ENCODE data around the gene ZYX.

Gene ZYX

DNA sequence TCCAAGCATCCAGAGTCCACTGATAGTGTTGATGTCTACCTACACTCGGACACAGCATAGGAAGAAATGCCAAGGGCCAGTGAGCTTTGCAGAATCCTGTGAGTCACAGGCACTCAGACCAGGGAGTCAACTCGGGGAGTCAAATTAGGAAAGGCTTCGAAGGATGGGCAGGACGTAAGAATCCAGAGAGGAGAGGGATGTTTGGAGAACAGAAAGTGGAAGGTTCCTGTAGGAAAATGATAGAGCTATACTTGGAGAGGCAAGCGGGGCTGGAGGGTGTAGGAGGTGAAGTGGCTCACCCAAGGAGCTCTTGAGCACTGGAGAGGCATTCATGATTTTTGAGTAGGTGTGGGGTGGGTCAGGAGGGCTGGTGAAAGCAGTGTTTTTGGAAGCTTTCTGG lies 3.0 kb downstream of the ZYX start:
- DNase-seq (ENCODE audit: low read depth), result no peak
- H3K4me3 ChIP-seq (ENCODE audit: low read depth, low read length), result no peak overlapping the region
- TF ChIP-seq, protein P1, sequence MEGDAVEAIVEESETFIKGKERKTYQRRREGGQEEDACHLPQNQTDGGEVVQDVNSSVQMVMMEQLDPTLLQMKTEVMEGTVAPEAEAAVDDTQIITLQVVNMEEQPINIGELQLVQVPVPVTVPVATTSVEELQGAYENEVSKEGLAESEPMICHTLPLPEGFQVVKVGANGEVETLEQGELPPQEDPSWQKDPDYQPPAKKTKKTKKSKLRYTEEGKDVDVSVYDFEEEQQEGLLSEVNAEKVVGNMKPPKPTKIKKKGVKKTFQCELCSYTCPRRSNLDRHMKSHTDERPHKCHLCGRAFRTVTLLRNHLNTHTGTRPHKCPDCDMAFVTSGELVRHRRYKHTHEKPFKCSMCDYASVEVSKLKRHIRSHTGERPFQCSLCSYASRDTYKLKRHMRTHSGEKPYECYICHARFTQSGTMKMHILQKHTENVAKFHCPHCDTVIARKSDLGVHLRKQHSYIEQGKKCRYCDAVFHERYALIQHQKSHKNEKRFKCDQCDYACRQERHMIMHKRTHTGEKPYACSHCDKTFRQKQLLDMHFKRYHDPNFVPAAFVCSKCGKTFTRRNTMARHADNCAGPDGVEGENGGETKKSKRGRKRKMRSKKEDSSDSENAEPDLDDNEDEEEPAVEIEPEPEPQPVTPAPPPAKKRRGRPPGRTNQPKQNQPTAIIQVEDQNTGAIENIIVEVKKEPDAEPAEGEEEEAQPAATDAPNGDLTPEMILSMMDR (IDR thresholded peaks at IDR 0.05; ENCODE audit: low read depth, low read length, missing control alignments), result no peak

DNA sequence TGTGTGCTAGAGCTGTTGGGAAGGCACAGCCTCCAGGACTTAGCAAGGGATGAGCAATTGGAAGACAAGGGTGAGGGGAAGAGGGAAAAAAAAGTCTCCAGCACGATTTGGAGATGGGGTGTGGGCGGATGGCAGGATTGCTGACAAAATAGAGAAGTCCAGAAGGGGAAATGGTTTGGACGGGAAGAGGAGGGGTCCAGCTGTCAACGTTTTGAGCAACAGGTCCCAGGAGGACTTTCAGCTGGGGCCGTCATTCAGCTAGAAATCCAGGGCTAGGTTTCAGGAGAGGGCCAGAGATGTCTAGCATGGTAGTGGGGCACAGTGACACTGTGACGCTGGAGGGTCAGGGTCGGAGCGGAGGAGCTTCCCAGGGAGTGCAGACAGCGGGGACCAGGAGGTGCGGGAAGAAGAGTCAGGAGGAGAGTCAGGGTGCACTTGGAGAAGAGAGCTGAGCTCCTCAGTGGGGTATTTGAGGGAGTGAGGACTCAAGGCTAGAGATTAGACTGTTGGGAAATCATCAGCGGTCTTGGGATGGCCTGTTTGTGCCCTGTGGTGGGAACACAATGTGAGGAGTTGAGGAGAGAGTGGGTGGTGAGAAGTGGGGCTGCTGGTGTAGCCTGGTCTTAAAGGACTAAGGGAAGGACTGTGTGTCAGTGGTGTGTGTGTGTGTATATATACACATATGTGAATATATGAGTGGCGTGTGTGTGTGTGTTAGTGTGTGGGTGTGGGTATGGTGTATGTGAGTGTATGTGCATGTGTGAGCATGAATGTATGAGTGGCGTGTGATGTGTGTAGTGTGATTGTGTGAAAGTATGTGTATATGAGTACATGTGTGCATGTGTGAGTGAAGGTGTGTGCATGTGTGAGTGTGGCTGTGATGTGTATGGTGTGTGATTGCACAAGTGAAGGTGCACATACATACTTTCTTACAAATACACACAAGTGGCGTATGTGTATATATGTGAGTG lies 3.8 kb downstream of the ZYX start:
- DNase-seq (ENCODE audit: low read depth), result no peak
- TF ChIP-seq, protein P1 (IDR thresholded peaks at IDR 0.05; ENCODE audit: low read depth, low read length, missing control alignments), result no peak
- no peak overlapping the region for H3K4me3 ChIP-seq (ENCODE audit: low read depth, low read length)

DNA sequence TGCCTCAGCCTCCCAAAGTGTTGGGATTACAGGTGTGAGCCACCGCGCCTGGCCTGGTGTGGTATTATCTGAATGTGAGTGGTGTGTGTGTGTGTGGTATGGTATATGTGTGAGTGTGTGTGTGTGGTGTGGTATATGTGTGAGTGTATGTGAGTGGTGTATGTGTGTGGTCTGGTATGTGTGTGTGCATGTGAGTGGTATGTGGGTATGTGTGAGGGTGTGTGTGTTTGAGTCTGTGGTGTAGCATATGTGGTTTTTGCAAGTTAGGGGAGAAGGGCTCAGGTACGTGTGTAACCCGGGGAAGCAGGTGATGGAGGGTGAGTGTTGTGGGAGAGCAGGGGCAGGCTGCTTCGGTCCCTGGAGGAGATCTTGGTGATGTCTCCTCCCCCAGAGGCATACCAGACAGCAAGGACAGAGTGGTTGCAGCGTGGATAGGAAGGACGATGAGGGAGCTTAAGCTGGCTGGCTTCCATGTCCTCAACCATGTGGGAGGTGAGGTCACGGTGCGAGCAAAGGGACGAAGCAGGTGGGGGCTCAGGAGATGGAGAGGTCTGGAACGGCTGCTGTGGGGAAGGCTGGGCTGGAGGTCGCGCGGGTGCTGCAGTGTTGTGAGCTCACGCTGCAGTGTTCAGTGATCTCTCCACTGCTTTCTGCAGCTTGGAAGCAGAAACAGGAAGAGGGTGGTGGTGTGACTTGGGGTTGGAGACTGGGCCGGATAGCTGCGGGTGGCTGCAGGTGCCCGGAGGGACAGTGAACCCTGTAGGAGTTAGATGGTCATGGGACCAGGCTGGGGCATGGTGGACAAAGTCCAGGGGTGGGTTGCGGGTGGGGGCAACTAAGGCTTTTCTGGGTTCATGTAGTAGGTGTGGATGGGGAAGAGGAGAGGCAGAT lies 5.0 kb downstream of the ZYX start:
- H3K4me3 ChIP-seq (ENCODE audit: low read depth, low read length), result no peak overlapping the region
- no peak for DNase-seq (ENCODE audit: low read depth)
- TF ChIP-seq, protein P1 (IDR thresholded peaks at IDR 0.05; ENCODE audit: low read depth, low read length, missing control alignments), result no peak

DNA sequence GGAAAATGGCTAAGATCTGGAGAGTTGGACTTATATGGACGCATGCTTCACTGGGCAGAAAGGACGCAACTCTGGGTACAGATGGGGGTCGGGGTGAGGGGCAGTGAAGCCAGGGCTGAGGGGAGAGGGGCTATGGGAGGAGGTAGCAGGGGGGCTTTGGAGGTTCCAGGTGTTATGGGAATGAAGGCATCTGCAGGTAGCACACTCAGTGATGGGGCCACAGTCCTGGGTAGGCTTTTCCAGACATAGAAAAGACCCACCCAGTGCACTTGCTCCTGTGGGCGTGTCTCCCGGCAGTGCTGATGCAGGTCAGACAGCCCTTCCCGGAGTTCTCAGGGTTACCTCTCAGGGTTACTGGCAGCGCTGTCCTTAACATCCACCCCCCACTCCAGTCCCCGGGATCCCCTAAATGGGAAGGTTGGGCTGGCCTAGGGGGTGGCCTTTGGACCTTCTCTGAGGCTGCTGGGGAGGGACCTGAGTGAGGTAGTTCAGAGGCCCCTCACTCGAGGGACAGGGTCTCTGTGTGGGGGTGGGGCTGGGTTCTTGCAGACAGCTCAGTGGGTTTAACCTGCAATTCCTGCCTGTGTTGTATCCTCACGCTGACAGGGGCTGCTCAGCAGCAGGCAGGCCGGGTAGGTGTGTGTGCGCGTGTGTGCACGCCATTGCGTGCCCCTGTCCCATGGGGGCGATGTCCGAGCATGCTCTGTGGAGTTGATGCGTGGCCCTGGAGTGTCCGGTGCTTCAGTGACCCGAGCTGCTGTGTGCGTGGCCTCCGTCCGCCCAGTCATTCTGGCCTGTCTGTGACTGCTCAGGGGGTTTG lies 6.2 kb downstream of the ZYX start:
- no peak for DNase-seq (ENCODE audit: low read depth)
- TF ChIP-seq, protein P1 (IDR thresholded peaks at IDR 0.05; ENCODE audit: low read depth, low read length, missing control alignments), result no peak
- H3K4me3 ChIP-seq (ENCODE audit: low read depth, low read length), result no peak overlapping the region

DNA sequence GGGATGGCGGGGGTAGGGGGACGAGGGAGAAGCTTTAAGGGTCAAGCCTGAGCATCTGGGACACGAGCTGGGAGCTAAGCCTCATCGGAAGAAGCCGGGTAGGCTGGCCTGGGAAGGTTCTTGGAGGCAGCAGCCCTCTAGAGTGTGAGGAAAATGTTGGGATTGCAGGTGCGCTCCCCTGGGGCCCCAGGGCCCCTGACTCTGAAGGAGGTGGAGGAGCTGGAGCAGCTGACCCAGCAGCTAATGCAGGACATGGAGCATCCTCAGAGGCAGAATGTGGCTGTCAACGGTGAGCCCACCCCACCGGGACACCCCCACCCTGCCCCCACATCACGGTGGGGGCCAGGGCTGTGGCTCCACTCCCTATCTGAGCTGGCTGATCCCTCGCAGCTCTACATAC lies 6.9 kb downstream of the ZYX start:
- H3K4me3 ChIP-seq (ENCODE audit: low read depth, low read length), result no peak overlapping the region
- no peak for DNase-seq (ENCODE audit: low read depth)
- TF ChIP-seq, protein P1 (IDR thresholded peaks at IDR 0.05; ENCODE audit: low read depth, low read length, missing control alignments), result no peak

DNA sequence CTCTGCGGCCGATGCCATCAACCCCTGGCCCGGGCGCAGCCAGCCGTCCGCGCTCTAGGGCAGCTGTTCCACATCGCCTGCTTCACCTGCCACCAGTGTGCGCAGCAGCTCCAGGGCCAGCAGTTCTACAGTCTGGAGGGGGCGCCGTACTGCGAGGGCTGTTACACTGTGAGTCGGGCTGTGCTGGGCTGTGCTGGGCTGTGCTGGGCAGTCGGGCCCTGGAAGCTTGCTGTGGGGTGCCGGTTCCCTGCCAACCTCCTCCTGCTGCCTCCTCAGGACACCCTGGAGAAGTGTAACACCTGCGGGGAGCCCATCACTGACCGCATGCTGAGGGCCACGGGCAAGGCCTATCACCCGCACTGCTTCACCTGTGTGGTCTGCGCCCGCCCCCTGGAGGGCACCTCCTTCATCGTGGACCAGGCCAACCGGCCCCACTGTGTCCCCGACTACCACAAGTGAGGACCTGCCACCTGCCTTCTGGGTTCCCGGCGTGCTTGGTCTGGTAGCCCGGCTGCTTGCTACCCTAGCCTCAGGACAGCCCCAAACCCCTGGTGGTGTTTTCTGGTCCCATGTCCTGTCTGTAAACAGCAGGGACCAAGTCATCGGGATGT lies 7.5 kb downstream of the ZYX start:
- DNase-seq (ENCODE audit: low read depth), result no peak
- H3K4me3 ChIP-seq (ENCODE audit: low read depth, low read length), result no peak overlapping the region
- TF ChIP-seq, protein P1 (IDR thresholded peaks at IDR 0.05; ENCODE audit: low read depth, low read length, missing control alignments), result no peak

Data from GM12864 (cell line).